Right kidney (tissue), 1 donor: ENCODE results near the gene UFC1.
A peak's percentile ranks its signal among the peaks of the same experiment; 100 is the strongest.

ENCODE experiments used
- DNase-seq: peaks from one replicate; pipeline ENCODE4 v3.0.0-alpha.2; 2016

The UFC1 gene

GRCh38 chr1:161132410-161133219 is 21.2 kb upstream of the UFC1 start, which contains the start of gene DEDD:
Gene DEDD, minus strand, starts transcription at chr1:161132667. Its CDS starts 8,205 bp downstream, at chr1:161124462.
- peak; percentile 96 for DNase-seq

DNA sequence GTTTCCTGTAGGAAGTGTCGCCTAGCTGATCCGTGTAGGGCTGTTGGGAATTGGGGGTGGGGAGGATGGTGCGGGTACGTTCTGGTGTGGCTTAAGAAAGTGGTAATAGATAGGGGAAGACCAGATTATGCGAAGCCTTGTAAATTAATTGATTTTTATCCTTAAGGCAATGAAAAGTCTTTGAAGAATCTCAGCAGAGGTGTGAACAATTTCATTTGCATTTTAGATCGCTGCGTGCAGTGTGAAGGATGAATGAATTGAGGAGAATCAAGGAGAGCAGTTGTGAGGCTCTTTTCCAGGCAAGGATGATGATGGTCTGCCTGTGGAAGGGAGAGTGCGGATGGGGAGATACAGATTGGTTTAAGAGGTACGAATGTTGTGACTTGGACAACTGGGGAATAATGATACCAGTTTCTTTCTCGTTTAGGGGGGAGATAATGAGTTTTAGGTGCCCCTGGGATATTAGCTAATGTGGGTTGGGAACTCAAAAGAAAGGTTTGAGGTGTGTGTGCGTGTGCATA is 20.5 kb upstream of the UFC1 start:
- DNase-seq = no peak

- no peak for DNase-seq
Observed at GRCh38 chr1:161137881-161138280, 15.9 kb upstream of the UFC1 start.

DNA sequence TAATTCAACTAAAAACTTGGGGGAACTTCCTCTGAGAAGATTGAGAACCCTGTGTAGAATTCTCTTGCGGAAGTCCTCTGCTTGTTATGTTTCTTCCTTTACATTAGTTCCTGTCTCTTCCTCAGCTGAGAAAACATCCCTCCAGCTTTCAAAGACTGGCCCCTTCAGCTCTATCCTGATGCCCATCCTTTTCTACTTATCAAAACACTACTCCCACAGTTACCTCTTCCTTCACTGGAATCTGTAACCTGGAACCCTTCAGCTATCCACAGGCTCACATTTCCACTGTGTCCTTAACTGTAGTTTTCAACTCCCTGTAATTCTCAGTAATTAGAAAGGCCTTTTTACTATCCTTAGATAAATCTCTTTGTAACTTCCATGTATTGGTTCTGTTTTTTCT is 15.3 kb upstream of the UFC1 start:
- no peak for DNase-seq

DNA sequence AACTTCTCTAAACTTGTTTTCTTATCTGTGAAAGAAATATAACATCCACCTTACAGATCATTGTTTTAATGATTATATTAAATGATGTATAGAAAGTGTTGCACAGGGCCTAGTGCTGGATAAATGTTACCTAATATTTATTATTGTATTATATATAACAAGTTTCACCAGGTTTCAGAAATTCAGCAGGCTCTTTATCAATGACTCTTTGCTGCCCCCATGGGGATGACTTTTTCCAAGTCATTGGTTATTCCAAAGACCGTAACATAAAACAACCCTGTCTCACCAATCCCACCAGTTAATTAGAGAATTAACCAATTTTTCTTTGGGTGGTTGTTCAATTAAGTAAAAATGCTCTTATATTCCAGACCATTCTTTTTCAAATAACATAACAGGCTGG is 14.0 kb upstream of the UFC1 start:
- no peak for DNase-seq

DNA sequence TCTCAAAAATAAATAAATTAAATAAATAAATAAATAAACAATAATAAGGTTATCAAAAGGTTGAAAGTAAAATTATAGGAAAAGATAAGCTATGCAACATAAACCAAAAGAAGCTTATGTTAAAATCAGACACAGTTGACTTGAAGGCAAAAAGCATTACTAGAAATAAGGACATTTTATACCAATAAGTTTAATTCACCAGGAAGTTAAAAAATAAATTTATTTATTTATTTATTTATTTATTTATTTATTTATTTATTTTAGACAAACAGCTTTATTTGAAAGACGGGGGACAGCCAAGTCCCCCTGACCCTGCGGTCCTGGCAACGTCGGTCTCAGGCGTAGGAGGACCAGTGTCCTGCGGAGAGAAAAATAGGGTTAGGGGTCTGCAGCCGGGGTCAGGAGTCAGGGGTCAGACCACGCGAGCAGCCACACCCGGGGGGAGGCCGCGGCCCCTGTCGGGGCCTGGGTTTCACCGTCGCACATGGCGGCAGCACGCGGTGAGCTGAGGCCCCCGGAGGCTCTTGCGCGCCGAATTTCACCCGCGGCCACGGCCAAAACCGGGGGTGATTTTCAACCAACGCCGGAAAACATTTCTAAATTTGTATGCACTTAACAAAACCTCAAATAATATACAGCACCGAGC is 12.9 kb upstream of the UFC1 start:
- no peak for DNase-seq

- no peak for DNase-seq
Observed at GRCh38 chr1:161145832-161146231, 7.9 kb upstream of the UFC1 start.

DNA sequence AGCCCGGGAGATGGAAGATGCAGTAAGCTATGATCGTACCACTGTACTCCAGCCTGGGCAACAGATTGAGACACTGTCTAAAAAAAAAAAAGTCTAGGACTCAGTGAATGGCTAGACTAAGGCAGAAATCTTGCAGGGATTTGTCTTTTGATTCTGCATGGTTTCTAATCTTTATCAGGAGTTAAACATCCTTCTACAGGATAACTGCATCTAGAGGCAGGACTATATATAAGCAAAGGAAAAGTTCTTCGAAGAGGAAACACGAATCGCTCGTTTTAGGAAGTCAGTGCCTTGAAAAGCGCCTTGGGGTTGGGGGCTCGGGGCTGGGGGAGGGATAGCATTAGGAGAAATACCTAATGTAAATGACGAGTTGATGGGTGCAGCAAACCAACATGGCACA is 602 bp upstream of the UFC1 start:
- DNase-seq = no peak

GRCh38 chr1:161157867-161158266 is 4.1 kb downstream of the UFC1 start:
- no peak for DNase-seq

- no peak for DNase-seq
Observed at GRCh38 chr1:161158316-161159010, 4.7 kb downstream of the UFC1 start.

GRCh38 chr1:161159087-161159912 is 5.5 kb downstream of the UFC1 start, which contains the start of gene USP21:
Gene USP21, plus strand, starts transcription at chr1:161159500. Its CDS starts 1,141 bp downstream, at chr1:161160641.
- DNase-seq = peak; percentile 90

- DNase-seq = no peak
Observed at GRCh38 chr1:161159913-161160243, 6.1 kb downstream of the UFC1 start.

DNA sequence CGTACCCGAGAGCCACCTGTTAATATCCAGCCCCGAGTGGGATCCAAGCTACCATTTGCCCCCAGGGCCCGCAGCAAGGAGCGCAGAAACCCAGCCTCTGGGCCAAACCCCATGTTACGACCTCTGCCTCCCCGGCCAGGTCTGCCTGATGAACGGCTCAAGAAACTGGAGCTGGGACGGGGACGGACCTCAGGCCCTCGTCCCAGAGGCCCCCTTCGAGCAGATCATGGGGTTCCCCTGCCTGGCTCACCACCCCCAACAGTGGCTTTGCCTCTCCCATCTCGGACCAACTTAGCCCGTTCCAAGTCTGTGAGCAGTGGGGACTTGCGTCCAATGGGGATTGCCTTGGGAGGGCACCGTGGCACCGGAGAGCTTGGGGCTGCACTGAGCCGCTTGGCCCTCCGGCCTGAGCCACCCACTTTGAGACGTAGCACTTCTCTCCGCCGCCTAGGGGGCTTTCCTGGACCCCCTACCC is 6.9 kb downstream of the UFC1 start:
- no peak for DNase-seq

GRCh38 chr1:161161652-161162051 is 7.9 kb downstream of the UFC1 start:
- DNase-seq = no peak

- no peak for DNase-seq
Observed at GRCh38 chr1:161162052-161162451, 8.3 kb downstream of the UFC1 start.

- no peak for DNase-seq
Observed at GRCh38 chr1:161162806-161163205, 9.0 kb downstream of the UFC1 start.

DNA sequence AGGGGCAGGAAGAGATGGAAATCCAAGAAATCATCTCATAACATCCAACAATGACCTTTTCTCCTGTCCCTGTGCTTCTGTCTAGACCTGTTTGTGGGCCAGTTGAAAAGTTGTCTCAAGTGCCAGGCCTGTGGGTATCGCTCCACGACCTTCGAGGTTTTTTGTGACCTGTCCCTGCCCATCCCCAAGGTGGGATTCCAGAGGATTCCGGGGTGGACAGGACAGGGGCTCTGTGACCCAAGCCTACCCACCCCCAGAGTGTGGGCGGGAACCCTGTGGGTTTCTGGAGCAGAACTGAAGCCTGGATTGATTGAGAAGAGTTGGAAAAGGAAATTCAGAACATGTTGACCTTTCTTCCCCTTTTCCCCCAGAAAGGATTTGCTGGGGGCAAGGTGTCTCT is 10.0 kb downstream of the UFC1 start:
- DNase-seq = no peak

DNA sequence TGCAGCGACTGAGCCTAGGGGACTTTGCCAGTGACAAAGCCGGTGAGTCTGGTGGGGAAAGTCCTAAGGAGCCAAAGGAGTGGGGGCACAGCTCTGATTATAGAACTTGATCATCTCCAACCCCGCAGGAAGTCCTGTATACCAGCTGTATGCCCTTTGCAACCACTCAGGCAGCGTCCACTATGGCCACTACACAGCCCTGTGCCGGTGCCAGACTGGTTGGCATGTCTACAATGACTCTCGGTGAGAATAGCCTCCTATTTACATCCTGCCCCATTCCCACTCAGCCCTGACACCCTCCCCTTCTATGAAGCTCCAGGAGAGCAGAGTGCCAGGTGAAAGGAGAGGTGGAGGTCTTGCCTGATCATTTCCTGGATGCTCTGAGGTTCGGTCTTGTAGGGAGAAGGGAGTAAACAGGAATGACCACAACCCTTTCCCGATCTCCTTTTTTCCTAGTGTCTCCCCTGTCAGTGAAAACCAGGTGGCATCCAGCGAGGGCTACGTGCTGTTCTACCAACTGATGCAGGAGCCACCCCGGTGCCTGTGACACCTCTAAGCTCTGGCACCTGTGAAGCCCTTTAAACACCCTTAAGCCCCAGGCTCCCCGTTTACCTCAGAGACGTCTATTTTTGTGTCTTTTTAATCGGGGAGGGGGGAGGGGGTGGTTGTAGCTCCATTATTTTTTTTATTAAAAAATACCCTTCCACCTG is 11.3 kb downstream of the UFC1 start:
- DNase-seq = no peak

DNA sequence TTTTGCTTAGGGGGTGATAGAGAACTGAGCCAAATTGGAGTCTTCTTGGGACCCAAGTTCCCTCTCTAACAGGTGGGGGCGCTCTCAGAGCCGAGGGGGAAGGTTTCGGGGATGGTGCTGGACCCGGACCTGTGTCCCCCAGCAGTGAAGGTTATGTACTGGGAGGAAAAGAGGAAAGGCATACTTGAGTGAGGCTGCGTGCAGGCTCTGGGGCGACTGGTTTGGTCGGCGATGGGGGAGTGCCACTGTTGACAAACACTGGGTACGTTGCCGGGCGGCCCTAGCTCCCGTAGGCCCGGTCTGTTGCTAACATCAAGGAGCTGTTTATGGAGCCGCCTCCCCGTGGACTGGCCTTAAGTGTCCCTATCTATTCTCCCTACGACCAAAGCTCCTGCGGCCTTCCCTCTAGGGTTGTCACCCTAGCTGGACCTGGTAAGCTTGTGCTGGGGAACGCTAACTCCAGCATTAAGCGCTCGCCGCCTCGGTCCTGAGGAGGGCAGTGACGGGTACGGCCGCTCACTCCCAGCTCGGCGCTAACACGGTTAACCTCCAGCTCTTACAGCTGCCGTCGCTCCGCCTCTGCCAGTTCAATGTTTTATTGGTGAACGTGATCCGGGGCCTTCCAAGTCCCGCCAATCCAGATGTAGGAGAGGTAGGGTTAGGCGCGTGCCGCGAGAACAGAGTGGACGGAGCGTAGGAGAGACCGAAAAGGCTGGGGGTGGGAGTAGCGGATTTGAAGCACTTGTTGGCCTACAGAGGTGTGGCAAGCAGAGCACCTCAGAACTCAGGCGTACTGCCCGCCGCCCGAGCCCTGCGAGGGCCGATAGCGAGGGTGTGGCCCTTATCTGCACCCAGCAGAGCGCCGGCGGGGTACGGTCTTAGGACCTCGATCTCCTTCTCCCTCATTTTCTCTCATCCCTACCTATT is 12.2 kb downstream of the UFC1 start, which contains the start of gene PPOX:
PPOX (plus strand) TSS at position 685 of the 927 bp plus-strand sequence. CDS start 422 bp downstream, outside the sequence.
- peak; percentile 94 for DNase-seq
